HG03521 (cell line): ENCODE measurements around the gene DLX4.

ENCODE experiments used
- ATAC-seq: cut with Tn5 transposase; IDR thresholded peaks from one replicate; pipeline ENCODE4 v1.9.1; 2021; ENCODE audit warnings: mild to moderate bottlenecking, moderate library complexity; ENCODE audit not compliant: unreplicated experiment

DLX4 gene

DNA sequence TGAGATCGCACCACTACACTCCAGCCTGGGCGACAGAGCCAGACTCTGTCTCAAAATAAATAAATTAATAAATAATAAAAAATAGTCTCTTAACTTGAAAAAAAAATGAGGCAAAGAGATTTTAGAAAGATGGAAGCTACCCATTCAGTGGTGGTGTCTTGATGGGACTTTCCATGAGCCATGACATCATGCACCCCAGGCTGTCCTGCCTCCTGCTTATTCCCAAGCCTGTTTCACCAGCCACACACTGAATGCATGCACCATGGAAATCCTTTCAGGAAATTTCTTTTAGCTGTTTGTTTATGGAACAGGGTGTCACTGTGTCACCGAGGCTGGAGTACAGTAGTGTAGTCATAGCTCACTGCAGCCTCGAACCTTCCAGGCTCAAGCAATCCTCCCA, 34.9 kb downstream of the DLX4 start:
- ATAC-seq: no peak

DNA sequence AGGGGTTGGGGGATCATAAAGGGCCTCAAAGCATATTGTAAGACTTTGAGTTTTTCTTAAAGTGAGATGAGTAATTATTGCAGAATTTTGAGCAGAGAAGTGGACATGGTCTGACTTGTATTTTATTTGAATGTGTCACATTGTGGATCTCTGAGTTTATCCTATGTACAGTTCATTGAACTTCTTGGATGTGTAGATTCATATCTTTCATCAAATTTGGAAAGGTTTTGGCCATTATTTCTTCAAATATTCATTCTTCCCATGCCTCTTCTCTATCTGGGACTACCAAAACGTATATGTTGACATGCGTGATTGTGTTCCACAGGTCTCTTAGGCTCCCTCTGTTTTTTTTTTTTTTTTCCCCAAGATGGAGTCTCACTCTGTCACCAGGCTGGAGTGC, 40.3 kb downstream of the DLX4 start:
- no peak for ATAC-seq

DNA sequence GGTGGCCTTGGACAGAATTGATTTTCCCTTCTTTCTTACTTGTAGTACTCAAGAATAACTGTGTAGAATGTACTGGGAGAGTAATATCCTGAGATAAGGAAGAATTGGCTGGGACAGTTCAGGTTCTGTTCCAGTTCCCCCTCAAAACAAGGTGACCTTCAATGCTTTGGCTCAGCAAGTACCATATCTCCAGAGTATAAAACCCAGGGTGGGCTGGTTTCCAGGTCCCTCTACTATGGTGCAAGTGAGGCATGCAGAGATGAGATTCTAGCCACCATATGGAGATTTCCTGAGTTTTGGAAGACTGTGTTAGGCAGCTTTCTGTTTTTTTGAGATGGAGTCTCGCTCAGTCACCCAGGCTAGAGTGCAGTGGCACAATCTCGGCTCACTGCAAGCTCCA, 44.1 kb downstream of the DLX4 start:
- no peak for ATAC-seq

DNA sequence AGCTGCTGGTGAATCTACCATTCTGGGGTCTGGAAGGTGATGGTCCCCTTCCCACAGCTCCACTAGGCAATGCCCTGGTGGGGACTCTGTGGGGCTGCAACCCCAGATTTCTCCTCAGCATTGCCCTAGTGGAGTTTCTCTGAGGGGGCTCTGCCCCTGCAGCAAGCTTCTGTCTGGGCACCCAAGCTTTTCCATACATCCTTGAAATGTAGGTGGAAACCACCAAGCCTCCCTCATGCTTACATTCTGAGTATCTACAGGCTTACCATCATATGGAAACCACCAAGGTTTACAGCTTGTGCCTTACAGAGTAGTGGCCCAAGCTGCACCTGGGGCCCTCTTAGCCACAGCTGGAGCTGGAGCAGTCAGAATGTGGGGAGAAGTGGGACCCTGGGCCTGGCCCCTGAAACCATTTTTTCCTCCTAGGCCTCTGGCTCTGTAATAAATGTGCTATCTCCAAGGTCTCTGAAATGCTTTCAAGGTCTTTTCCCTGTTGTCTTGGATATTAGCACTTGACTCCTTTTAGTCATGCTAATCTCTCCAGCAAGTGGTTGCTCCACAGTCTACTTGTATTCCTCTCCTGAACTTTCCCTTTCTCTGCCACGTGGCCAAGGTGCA, 45.6 kb downstream of the DLX4 start:
- ATAC-seq: no peak

DNA sequence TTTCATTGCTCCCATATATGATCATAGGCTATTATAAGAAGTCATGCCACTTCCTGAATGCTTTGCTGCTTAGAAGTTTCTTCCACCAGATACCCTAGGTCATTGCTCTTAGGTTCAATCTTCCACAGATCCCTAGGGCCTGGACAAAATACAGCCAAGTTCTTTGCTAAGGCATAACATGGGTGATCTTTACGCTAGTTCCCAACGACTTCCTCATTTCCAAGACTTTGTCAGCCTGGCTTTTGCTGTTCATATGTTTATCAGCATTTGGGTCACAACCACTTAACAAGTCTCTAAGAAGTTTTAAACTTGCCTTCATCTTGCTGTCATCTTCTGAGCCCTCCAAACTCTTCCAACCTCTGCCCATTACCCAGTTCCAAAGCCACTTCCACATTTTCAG, 46.2 kb downstream of the DLX4 start:
- ATAC-seq: no peak

DNA sequence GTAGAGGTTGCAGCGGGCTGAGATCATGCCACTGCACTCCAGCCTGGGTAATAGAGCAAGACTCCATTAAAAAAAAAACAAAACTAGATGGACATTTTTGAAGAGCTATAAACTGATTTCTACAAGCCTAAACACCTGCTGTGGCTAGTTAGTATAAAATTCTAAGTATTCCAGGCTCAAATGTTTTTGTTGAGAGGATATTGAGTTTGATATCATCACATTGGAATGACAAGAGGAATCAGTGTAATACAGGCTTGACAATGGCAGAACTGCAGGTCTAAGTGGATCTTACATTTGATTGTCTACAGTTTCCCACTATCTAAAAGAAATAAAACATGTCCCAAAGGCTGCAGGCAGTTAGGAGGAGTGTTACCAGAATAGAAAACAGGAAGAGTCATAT, 49.9 kb downstream of the DLX4 start:
- ATAC-seq: no peak

DNA sequence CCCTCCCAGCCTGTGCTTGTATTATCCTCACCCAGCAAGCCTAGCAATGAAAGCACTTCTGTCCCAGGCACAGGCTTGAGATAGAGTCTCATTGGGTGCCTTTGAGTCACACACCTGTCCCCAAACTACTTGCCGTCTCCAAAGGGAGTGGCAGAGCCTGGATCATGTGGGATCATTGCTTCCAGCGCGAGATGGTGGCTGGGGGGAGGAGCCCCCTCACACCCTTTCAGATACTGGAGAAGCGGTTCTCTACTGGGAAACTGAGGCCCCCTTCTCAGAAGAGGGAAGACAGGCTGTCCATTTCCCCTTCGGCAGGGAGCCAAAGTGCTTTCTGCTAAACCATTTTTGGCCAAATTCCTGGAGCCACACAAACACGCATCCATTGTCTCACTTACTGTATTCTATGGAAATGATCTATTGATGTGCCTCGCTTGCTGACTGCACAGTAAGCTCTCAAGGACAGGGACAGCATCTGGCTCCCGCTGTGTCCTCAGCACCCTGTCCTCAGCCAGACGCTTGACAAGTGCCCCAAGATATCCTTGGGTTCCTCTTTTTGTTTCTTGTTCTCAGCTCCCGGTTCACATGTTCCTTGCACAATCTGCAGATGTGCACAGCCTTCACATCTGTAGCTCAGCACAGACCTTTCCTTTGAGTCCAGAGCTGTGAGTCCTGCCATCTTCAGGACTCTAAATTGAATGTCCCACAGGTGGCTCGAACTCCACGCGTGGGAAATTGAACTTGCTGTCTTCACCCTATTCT, 52.0 kb downstream of the DLX4 start:
- no peak for ATAC-seq

DNA sequence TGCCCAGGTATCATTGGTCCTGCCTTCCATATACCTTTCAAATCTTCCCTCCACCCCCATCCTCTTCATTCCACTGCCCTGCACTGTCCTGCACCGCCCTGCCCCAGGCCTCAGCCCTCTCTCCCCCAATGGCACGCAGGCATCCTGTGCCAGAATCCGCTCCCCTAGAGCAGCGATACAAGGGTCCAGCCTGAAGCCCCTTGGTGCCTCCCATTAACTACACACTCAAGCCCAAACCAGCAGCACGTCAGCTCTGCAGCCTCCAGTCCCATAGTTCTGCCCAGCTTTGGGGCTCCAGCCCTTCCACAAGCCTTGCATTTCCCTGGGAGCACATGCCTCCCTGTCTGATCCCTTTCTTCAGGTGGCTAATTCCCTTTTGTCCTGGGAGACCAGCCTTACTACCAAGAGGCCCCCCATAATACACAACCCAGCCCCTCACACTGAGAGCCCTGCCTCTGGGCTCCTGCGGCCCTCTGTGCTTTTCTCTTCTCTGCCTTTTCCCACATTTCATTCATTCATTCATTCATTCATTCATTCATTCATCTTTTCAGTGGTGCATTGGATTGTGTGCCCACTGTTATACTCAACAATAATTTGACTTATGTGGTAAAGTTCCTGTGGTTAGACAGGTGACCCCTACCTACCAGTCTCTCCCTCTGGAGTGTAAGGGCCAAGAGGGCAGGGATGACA, 52.8 kb downstream of the DLX4 start:
- ATAC-seq: no peak

DNA sequence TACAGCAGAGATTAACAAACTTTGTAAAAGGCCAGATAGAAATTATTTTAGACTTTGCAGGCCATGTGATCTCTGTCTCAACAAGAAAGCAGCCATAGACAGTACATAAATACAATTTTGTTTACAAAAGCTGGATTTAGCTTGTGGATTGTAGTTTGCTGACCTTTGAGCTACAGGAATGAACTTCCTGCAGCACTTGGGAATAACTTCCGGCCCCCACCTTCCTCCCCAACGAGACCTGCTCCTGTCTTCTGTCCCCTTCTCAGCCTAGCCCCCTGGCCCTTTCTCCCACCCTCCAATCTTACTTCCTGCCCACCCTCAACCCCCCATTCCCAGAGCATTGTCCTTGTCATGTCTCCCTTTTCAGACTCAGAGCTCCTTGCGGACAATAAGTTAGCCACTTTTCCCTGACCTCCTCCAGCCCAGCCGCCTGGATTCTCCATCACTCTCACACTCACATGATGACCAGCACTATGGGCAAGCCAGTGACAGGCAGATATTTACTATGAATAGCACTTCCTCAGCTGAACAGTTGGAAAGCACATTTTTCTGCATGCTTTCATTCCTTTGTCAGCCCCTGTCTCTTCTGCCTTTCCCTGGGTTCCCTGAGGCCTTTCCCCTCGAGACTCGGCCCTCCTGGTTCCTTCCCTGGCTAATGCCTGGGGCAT, 53.6 kb downstream of the DLX4 start:
- no peak for ATAC-seq

DNA sequence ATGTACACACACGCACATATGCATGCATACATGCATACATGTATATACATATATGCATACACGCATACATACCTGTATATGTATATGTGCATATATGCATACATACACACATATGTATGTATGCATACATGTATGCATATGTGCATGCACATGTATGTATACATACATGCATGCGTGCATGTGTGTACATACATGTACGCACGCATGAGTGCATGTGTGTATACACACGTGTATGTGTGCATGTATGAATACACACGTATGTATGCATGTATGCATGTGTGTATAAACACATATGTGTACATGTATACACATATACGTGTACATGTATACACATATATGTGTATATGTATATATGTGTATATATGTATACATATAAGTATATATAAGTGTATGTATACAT, 54.5 kb downstream of the DLX4 start:
- ATAC-seq: no peak
